DND-41 (cell line): ENCODE measurements around the gene TNIK.

Experiments
- ATAC-seq: fragments of 200-7000 bp; cut with Tn5 transposase; 3 replicates; pipeline ENCODE4 v1.9.1; 2021; ENCODE audit warnings: low read depth; ENCODE audit not compliant: insufficient read depth
- DNase-seq: peaks from one replicate; pipeline ENCODE4 v3.0.0-alpha.2; 2020
- H2AFZ ChIP-seq: 2 replicates; pipeline ENCODE4 v1.6.0; 2012; ENCODE audit warnings: low read depth, low read length
- H3K27ac ChIP-seq: 2 replicates; pipeline ENCODE4 v1.5.1; 2012; ENCODE audit warnings: low read length, inconsistent platforms
- H3K27me3 ChIP-seq: fragments of 200-600 bp; sonication (generic); 2 replicates; pipeline ENCODE4 v1.6.0; 2012; ENCODE audit warnings: low read length, mild to moderate bottlenecking, inconsistent platforms; ENCODE audit not compliant: insufficient read depth, poor library complexity
- H3K36me3 ChIP-seq: 2 replicates; pipeline ENCODE4 v1.5.1; 2012; ENCODE audit warnings: low read length, inconsistent platforms; ENCODE audit not compliant: insufficient read depth
- H3K4me1 ChIP-seq: 2 replicates; pipeline ENCODE4 v1.5.1; 2012; ENCODE audit warnings: mild to moderate bottlenecking, low read length; ENCODE audit not compliant: insufficient read depth
- H3K4me2 ChIP-seq: 2 replicates; pipeline ENCODE4 v1.6.0; 2012; ENCODE audit warnings: mild to moderate bottlenecking, moderate library complexity, low read length, inconsistent platforms; ENCODE audit not compliant: insufficient read depth
- H3K4me3 ChIP-seq, 2 experiments: fragments of 200-600 bp in 1 of 2; shearing (Covaris generic) in 1 of 2; 2 replicates each; pipeline ENCODE4 v1.5.1; 2012 to 2016; ENCODE audit warnings: inconsistent platforms in 2 of 2, low read length in 2 of 2, mild to moderate bottlenecking in 2 of 2, low read depth in 1 of 2, moderate library complexity in 1 of 2
- H3K79me2 ChIP-seq: 2 replicates; pipeline ENCODE4 v1.6.0; 2012; ENCODE audit warnings: low read length, inconsistent platforms; ENCODE audit not compliant: insufficient read depth
- H3K9ac ChIP-seq: 2 replicates; pipeline ENCODE4 v1.6.0; 2012; ENCODE audit warnings: low read depth, mild to moderate bottlenecking, inconsistent platforms, low read length, moderate library complexity
- H3K9me3 ChIP-seq: 2 replicates; pipeline ENCODE4 v1.5.1; 2012; ENCODE audit warnings: low read length, moderate library complexity, mild to moderate bottlenecking, inconsistent platforms; ENCODE audit not compliant: insufficient read depth, severe bottlenecking
- H4K20me1 ChIP-seq: 2 replicates; pipeline ENCODE4 v1.6.0; 2012; ENCODE audit warnings: low read length; ENCODE audit not compliant: insufficient read depth
- EZH2 ChIP-seq: IDR thresholded peaks from 3 replicates; pipeline ENCODE4 v1.6.1; 2012; ENCODE audit warnings: borderline replicate concordance, low read depth, mild to moderate bottlenecking, moderate library complexity, low read length, inconsistent platforms; ENCODE audit not compliant: severe bottlenecking
- TF ChIP-seq, protein P1 (sequence below): IDR thresholded peaks from 2 replicates; pipeline ENCODE4 v1.5.1; 2012; ENCODE audit warnings: borderline replicate concordance, low read length, moderate library complexity, mild to moderate bottlenecking; ENCODE audit not compliant: poor library complexity, severe bottlenecking; ENCODE audit errors: extremely low read depth

Gene TNIK

DNA sequence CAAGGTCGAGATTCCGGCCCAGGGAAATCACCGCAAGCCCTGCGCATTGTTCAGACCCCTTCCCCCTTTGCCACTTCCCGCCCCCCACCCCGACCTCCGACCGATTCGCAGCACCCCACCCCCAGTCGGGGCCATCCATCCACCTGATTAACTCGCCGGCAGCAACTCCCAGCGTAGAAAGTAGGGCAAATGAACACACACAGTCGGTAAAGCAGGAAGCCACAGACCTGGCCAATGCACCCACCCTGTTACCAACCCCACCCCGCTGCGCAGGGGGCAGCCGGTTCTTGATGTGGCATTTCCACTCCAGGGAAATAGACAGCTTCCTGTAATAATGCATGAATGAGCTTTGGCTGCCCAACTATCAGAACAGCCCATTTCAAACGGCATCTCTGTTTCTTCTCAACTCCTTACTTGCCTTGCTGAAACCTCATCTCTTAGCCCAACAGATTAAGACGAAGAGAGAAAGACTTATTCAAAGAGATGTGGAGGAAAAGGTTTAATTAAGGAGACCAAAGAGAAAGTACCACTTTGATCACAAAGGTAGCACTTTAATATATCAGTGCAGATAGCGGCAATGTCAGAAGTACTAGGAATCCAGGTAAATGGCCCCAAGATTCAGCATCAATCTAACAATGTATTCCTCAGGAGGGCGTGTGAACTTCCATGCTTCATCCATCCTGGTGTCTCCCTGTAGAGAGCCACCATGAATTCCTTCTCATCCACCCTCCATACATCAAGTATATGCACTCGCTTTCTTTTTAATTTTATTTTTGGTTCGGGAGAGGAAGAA is 1.9 kb downstream of the TNIK start:
- Histone ChIP-seq H3K79me2 (no peaks in the 10 kb centered on the region), H3K27ac (no peak overlapping the region), H3K4me2 (peak overlapping the region; percentile 44; the same call in 1 of the 2 replicates), H3K4me3 (peak overlapping the region in 1 of 2 experiments; percentile 16; a peak in 1 of 4 replicates), H2AFZ (no peak overlapping the region), H4K20me1 (no peaks in the 10 kb centered on the region), H3K9me3 (no peaks in the 10 kb centered on the region), H3K9ac (no peak overlapping the region), H3K27me3 (peaks cover 43% of the 10 kb centered on the region), H3K4me1 (peaks cover 16% of the 10 kb centered on the region; the same call in 1 of the 2 replicates), H3K36me3 (no peaks in the 10 kb centered on the region)
- ATAC-seq (peak; percentile 88), DNase-seq (peak; percentile 52)
- TF ChIP-seq, protein P1, sequence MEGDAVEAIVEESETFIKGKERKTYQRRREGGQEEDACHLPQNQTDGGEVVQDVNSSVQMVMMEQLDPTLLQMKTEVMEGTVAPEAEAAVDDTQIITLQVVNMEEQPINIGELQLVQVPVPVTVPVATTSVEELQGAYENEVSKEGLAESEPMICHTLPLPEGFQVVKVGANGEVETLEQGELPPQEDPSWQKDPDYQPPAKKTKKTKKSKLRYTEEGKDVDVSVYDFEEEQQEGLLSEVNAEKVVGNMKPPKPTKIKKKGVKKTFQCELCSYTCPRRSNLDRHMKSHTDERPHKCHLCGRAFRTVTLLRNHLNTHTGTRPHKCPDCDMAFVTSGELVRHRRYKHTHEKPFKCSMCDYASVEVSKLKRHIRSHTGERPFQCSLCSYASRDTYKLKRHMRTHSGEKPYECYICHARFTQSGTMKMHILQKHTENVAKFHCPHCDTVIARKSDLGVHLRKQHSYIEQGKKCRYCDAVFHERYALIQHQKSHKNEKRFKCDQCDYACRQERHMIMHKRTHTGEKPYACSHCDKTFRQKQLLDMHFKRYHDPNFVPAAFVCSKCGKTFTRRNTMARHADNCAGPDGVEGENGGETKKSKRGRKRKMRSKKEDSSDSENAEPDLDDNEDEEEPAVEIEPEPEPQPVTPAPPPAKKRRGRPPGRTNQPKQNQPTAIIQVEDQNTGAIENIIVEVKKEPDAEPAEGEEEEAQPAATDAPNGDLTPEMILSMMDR, result no peak
- no peak for TF ChIP-seq EZH2

DNA sequence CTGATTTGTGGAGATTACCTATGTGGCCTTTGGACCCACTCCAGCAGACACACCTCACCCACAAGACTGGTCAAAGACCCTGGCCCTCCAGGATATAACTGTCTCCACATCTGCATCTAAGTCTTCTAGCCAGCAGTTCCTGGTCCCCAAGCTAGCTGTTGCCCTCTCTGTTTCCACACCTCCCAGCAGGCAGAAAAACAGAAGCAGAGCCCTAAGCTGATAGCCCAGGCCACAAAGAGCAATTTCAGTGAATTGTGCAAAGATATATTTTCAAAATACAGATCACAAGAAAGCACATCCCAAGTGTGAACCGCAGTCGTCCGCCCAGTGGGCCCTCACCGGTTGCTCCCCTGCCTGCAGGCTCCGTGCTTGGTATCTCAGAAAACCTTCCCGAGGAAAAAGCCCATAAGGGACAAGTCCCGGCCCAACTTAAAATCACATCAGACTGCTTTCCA is 2.6 kb downstream of the TNIK start:
- H3K4me2 ChIP-seq, result peak overlapping the region; percentile 44; the same call in 1 of the 2 replicates
- no peak for ATAC-seq
- no peaks in the 10 kb centered on the region for H3K36me3 ChIP-seq

DNA sequence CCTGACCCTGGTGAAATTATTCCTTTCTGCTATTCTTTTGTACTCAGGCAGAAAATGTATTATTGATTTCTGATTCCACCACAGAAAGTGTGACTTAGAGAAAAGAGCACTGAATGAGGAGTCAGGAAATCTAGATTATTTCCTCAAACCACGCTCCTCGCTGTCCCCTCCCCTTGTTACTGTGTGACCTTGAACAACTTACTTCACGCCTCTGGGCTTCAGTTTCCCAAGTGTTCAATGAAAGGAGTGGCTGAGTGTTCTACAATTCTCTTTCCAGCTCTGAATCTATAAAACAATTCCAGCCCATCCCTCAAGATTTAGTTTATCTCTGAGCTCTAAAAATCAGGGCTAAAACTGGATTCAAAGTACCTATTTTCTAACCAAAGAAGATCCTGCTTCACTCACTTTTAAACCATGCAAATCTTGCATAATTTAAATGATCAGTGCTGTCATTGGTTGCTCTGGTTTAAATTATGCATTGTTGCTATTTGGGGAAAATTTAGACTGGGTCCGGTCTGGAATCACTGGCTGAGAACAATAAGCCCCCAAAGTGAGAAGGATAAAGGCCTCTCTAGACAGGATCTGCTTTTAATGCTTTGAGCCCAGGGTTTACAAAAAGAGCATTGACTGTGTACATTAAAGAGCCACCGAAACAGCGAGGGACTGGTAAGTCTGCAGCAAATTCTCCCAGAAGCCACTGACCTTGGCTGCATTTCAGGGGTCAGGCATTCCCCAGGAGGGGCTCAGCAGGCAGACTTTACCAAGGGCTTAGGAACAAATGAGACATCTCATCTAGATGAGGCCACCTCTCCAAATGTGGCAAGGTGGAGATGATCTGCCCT is 3.2 kb downstream of the TNIK start:
- H3K27me3 ChIP-seq, result peaks cover 43% of the 10 kb centered on the region
- H4K20me1 ChIP-seq, result no peaks in the 10 kb centered on the region
- H3K79me2 ChIP-seq, result no peaks in the 10 kb centered on the region
- no peak overlapping the region for H3K27ac ChIP-seq
- ATAC-seq (no peak), DNase-seq (no peak)
- H3K4me2 ChIP-seq, result peak overlapping the region; percentile 44; the same call in 1 of the 2 replicates
- peaks cover 16% of the 10 kb centered on the region; the same call in 1 of the 2 replicates for H3K4me1 ChIP-seq
- no peak overlapping the region for H3K9ac ChIP-seq
- H3K9me3 ChIP-seq, result no peaks in the 10 kb centered on the region
- H3K36me3 ChIP-seq, result no peaks in the 10 kb centered on the region
- H2AFZ ChIP-seq, result no peak overlapping the region
- no peak overlapping the region for H3K4me3 ChIP-seq
- TF ChIP-seq EZH2, result no peak
- TF ChIP-seq, protein P1, result no peak

More for the DNA sequence above, 2.6 kb downstream of the TNIK start:
- no peaks in the 10 kb centered on the region for H3K9me3 ChIP-seq
- no peaks in the 10 kb centered on the region for H4K20me1 ChIP-seq
- peaks cover 43% of the 10 kb centered on the region for H3K27me3 ChIP-seq
- H3K4me3 ChIP-seq, result no peak overlapping the region
- no peak for DNase-seq
- H3K9ac ChIP-seq, result no peak overlapping the region
- no peaks in the 10 kb centered on the region for H3K79me2 ChIP-seq
- no peak overlapping the region for H2AFZ ChIP-seq
- H3K27ac ChIP-seq, result no peak overlapping the region
- TF ChIP-seq EZH2, result no peak
- H3K4me1 ChIP-seq, result peaks cover 16% of the 10 kb centered on the region; the same call in 1 of the 2 replicates
